Umbilical cord (tissue), 2 donors: Measurements from ENCODE around the gene CAMTA1. TPM values are rescaled to one million over a fixed set of nuclear protein-coding genes. Genes with fewer than 3 reads are reported as not detected.

ENCODE experiments used
- DNase-seq: peaks from one replicate; pipeline ENCODE4 v3.0.0-alpha.2; 2015; ENCODE audit warnings: low spot score
- total RNA-seq: library from RNA; depleted of rRNA; stranded (reverse); fragments of >200 nt; gene quantifications from one replicate; pipeline ENCODE4 v1.2.3, GENCODE V29; 2014; ENCODE audit warnings: low replicate concordance; ENCODE audit not compliant: insufficient read depth

Gene CAMTA1
- total RNA-seq, 1 donor from 2014 or later, result 29.6 TPM

- no peak for DNase-seq
Measured at GRCh38 chr1:7442918-7443317, 657.7 kb downstream of the CAMTA1 start.

- DNase-seq, result no peak
Measured at GRCh38 chr1:7444363-7444762, 659.1 kb downstream of the CAMTA1 start.

- no peak for DNase-seq
Measured at GRCh38 chr1:7447093-7447492, 661.8 kb downstream of the CAMTA1 start.

GRCh38 chr1:7447736-7448135 is 662.5 kb downstream of the CAMTA1 start:
- no peak for DNase-seq

GRCh38 chr1:7448986-7449385 is 663.7 kb downstream of the CAMTA1 start:
- no peak for DNase-seq

- DNase-seq, result no peak
Measured at GRCh38 chr1:7449750-7450149, 664.5 kb downstream of the CAMTA1 start.

GRCh38 chr1:7450838-7451237 is 665.6 kb downstream of the CAMTA1 start:
- DNase-seq, result no peak

- no peak for DNase-seq
Measured at GRCh38 chr1:7453038-7453437, 667.8 kb downstream of the CAMTA1 start.

GRCh38 chr1:7454052-7454815 is 669.0 kb downstream of the CAMTA1 start:
- no peak for DNase-seq

- peak; percentile 94 for DNase-seq
Measured at GRCh38 chr1:7454895-7455784, 669.9 kb downstream of the CAMTA1 start.

GRCh38 chr1:7455796-7456721 is 670.8 kb downstream of the CAMTA1 start:
- peak; percentile 69 for DNase-seq

GRCh38 chr1:7456722-7457082 is 671.4 kb downstream of the CAMTA1 start:
- DNase-seq, result peak; percentile 44

- DNase-seq, result no peak
Measured at GRCh38 chr1:7457811-7458210, 672.6 kb downstream of the CAMTA1 start.

GRCh38 chr1:7458946-7459345 is 673.7 kb downstream of the CAMTA1 start:
- no peak for DNase-seq

GRCh38 chr1:7459914-7460313 is 674.7 kb downstream of the CAMTA1 start:
- no peak for DNase-seq

- DNase-seq, result no peak
Measured at GRCh38 chr1:7460807-7461206, 675.6 kb downstream of the CAMTA1 start.

GRCh38 chr1:7462617-7463016 is 677.4 kb downstream of the CAMTA1 start:
- no peak for DNase-seq

GRCh38 chr1:7463526-7463925 is 678.3 kb downstream of the CAMTA1 start:
- DNase-seq, result no peak

GRCh38 chr1:7464736-7465135 is 679.5 kb downstream of the CAMTA1 start:
- DNase-seq, result no peak

GRCh38 chr1:7467476-7468175 is 682.4 kb downstream of the CAMTA1 start:
- DNase-seq, result no peak

- DNase-seq, result no peak
Measured at GRCh38 chr1:7468248-7468647, 683.0 kb downstream of the CAMTA1 start.
